HepG2 (cell line): ENCODE measurements around the gene GNRH2. TPM values are rescaled to one million over a fixed set of nuclear protein-coding genes. Genes with fewer than 3 reads are reported as not detected.

Experiments
- ARNTL ChIP-seq: sonication (generic); formaldehyde crosslinking; IDR thresholded peaks from 2 replicates; pipeline ENCODE4 v1.4.0; 2020; ENCODE audit warnings: mild to moderate bottlenecking, missing genetic modification reagents
- ETS1 ChIP-seq: sonication (generic); formaldehyde crosslinking; IDR thresholded peaks from 2 replicates; pipeline ENCODE4 v1.4.0; 2020; ENCODE audit warnings: missing genetic modification reagents
- GPN1 ChIP-seq: sonication (generic); formaldehyde crosslinking; IDR thresholded peaks from 2 replicates; pipeline ENCODE4 v1.5.1; 2020; ENCODE audit warnings: missing genetic modification reagents, borderline replicate concordance
- MAFK ChIP-seq, 2 experiments: IDR thresholded peaks in 1 of 2; conservative IDR thresholded peaks in 1 of 2; 2 replicates each; pipeline ENCODE4 v1.6.1; 2011; ENCODE audit warnings: improper control_type of control experiment in 2 of 2, low read length in 2 of 2
- NR1H2 ChIP-seq: sonication (generic); formaldehyde crosslinking; IDR thresholded peaks from 2 replicates; pipeline ENCODE4 v1.8.1; 2022; ENCODE audit warnings: low read depth, missing genetic modification reagents, borderline replicate concordance
- PCBP2 ChIP-seq: fragments of 200-400 bp; formaldehyde crosslinking; optimal IDR thresholded peaks from 2 replicates; pipeline ENCODE3; 2018; ENCODE audit warnings: low read length, low read depth; ENCODE audit not compliant: poor library complexity, severe bottlenecking
- SUZ12 ChIP-seq: fragments of 150-350 bp; IDR thresholded peaks from 2 replicates; pipeline ENCODE4 v1.6.1; 2014; ENCODE audit warnings: low read depth, low read length
- TBX3 ChIP-seq: fragments of 450-650 bp; IDR thresholded peaks from 2 replicates; pipeline ENCODE4 v1.6.1; 2017; ENCODE audit warnings: antibody characterized with exemption, mild to moderate bottlenecking, inconsistent platforms, borderline replicate concordance
- ZFP1 ChIP-seq: IDR thresholded peaks from 2 replicates; pipeline ENCODE4 v1.6.1; 2016
- ZNF280D ChIP-seq: sonication (generic); formaldehyde crosslinking; IDR thresholded peaks from 2 replicates; pipeline ENCODE4 v1.5.1; 2020; ENCODE audit warnings: mild to moderate bottlenecking, missing genetic modification reagents
- ZNF552 ChIP-seq: sonication (generic); formaldehyde crosslinking; IDR thresholded peaks from 2 replicates; pipeline ENCODE4 v1.9.0; 2022; ENCODE audit warnings: missing genetic modification reagents, mild to moderate bottlenecking, borderline replicate concordance
- ZNF572 ChIP-seq: sonication (generic); formaldehyde crosslinking; IDR thresholded peaks from 2 replicates; pipeline ENCODE4 v1.5.1; 2020; ENCODE audit warnings: mild to moderate bottlenecking, missing genetic modification reagents
- ZNF615 ChIP-seq: sonication (generic); formaldehyde crosslinking; IDR thresholded peaks from 2 replicates; pipeline ENCODE4 v1.5.0; 2020; ENCODE audit warnings: mild to moderate bottlenecking, missing genetic modification reagents, borderline replicate concordance
- ZNF724P ChIP-seq: sonication (generic); formaldehyde crosslinking; IDR thresholded peaks from 2 replicates; pipeline ENCODE4 v1.8.0; 2022; ENCODE audit warnings: missing genetic modification reagents, borderline replicate concordance
- ZNF766 ChIP-seq: sonication (generic); formaldehyde crosslinking; IDR thresholded peaks from 2 replicates; pipeline ENCODE4 v1.5.0; 2020; ENCODE audit warnings: missing genetic modification reagents, borderline replicate concordance
- ZNF776 ChIP-seq: sonication (generic); formaldehyde crosslinking; IDR thresholded peaks from 2 replicates; pipeline ENCODE4 v1.4.0; 2020; ENCODE audit warnings: mild to moderate bottlenecking, missing genetic modification reagents
- polyA plus RNA-seq, 8 experiments: library from polyadenylated mRNA; depleted of rRNA in 3 of 8; stranded (reverse) in 7 of 8; unstranded in 1 of 8; fragments of >200 nt; fragmentation: Illumina TruSeq in 4 of 8; extraction: Trizol in 4 of 8; gene quantifications; 2 replicates each; pipeline versions ENCODE4 v1.2.1 to v1.2.3, GENCODE V29; 2011 to 2016; ENCODE audit warnings: low read depth in 4 of 8, missing spikeins in 1 of 8, mixed read lengths in 1 of 8; ENCODE audit not compliant: insufficient read depth in 1 of 8
- total RNA-seq, 5 experiments: library from RNA; depleted of rRNA; stranded (reverse); fragments of >200 nt; fragmentation: Illumina TruSeq; extraction: Trizol; gene quantifications; 2 replicates each; pipeline ENCODE4 v1.2.3, GENCODE V29; 2016; ENCODE audit warnings: low read depth in 1 of 5
- TF ChIP-seq, protein P1 (sequence below): sonication (generic); formaldehyde crosslinking; IDR thresholded peaks from 2 replicates; pipeline ENCODE4 v1.5.1; 2020; ENCODE audit warnings: mild to moderate bottlenecking, missing genetic modification reagents, borderline replicate concordance
- TF ChIP-seq, protein P2 (sequence below): sonication (generic); formaldehyde crosslinking; IDR thresholded peaks from 2 replicates; pipeline ENCODE4 v1.4.0; 2020; ENCODE audit warnings: missing genetic modification reagents

Gene GNRH2
- total and polyA plus RNA-seq, 2 of the 13 experiments (the other 11 are each of a cell fraction or from before 2014, with no cell fraction given): 0.28 TPM; not detected in 1

DNA sequence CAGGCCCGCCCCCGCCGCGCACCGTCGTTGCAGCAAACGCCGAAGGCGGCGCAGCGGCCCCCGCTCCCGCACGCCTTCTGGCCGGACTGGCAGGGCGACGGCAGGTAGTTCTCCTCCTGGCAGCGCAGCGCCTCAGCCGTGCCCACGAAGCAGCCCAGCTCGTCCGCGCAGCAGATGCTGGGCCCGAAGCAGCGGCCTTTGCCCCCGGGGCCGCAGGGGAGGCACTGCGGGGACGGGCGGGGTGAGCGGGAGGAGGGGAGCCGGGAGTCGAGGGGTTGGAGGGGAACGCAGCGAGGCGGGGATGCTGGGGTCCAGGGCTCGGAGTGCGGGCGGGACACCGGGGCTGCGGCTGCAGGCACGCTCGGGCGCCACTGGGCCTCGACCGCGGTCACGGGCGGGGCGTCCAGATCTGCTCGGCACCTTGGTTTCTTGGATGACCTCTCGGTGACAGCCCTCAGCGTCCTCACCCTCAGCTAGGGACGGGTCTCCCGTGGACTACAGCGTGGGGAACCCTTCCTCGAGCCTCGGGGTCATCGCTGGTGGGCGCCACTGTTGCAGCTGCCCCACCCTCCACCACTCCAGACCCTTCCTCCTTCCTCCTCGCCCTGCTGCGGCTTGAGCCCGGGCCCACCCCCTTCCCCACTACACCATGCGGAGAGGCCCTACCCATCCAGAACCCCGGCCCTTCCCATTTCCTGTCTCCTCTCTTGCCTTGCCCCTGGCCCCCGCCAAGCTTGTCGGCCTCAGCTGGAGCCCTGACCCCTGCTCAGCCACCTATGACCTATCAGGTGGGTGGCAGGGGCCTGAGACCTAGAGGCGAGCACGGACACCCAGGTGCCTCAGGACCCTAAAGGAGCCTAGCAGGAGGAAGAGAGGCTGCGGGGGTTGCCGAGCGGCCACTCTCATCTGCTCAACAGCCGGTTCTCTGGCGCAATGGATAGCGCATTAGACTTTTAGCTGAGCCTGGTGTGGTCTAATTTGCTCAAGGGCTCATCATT is 39.8 kb downstream of the GNRH2 start (continued):
- TF ChIP-seq, protein P1, sequence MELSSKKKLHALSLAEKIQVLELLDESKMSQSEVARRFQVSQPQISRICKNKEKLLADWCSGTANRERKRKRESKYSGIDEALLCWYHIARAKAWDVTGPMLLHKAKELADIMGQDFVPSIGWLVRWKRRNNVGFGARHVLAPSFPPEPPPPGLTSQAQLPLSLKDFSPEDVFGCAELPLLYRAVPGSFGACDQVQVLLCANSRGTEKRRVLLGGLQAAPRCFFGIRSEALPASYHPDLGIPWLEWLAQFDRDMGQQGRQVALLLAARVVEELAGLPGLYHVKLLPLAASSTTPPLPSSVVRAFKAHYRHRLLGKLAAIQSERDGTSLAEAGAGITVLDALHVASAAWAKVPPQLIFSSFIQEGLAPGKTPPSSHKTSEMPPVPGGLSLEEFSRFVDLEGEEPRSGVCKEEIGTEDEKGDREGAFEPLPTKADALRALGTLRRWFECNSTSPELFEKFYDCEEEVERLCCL (CRISPR knock-in tag): no peak
- TF ChIP-seq ZFP1 (CRISPR knock-in tag) (no peak), NR1H2 (CRISPR knock-in tag) (no peak), ZNF766 (no peak), SUZ12 (no peak), GPN1 (CRISPR knock-in tag) (no peak), ZNF724P (no peak), ZNF776 (CRISPR knock-in tag) (peak; percentile 27; the same call in 1 of the 2 replicates), ZNF572 (0 out of 2 replicates have a peak, but pooled peaks have one; percentile 63), PCBP2 (no peak), TBX3 (no peak), ZNF615 (CRISPR knock-in tag) (no peak), ETS1 (no peak), ZNF280D (CRISPR knock-in tag) (no peak), ZNF552 (CRISPR knock-in tag) (no peak), ARNTL (CRISPR knock-in tag) (no peak), MAFK (conservative IDR thresholded peaks at IDR 0.05 in 1 of 2, IDR thresholded peaks at IDR 0.05 in 1 of 2; ENCODE audit: low read length in 2 of 2) (no peak)
- TF ChIP-seq, protein P2, sequence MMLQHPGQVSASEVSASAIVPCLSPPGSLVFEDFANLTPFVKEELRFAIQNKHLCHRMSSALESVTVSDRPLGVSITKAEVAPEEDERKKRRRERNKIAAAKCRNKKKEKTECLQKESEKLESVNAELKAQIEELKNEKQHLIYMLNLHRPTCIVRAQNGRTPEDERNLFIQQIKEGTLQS (CRISPR knock-in tag): no peak
